H1 (cell line): ENCODE measurements around the gene OPCML. TPM values are rescaled to one million over a fixed set of nuclear protein-coding genes. Genes with fewer than 3 reads are reported as not detected.

Experiments
- CTCF ChIA-PET: fragments of 300-600 bp; sonication (Branson Sonifier 250); formaldehyde crosslinking; loops from one replicate; lab custom pipeline; 2021; ENCODE audit not compliant: partially characterized antibody; lab: Charles Lee
- POLR2A ChIA-PET: fragments of 300-600 bp; sonication (Branson Sonifier 250); formaldehyde crosslinking; loops from one replicate; lab custom pipeline; 2021; ENCODE audit warnings: inconsistent platforms; ENCODE audit not compliant: partially characterized antibody; lab: Charles Lee
- DNase-seq, 2 experiments: peaks; one replicate each; pipeline versions ENCODE4 v3.0.0 to v3.0.0-alpha.2; 2010 to 2022; ENCODE audit warnings: low spot score in 2 of 2, low read depth in 1 of 2, mixed read lengths in 1 of 2
- FAIRE-seq: peaks from 2 replicates; lab custom pipeline; 2011; peaks lifted over from hg19 to GRCh38; lab: Jason Lieb, UNC
- H2AFZ ChIP-seq: 2 replicates; pipeline ENCODE4 v1.8.1; 2012; ENCODE audit warnings: low read length, inconsistent platforms
- H2AK5ac ChIP-seq: 2 replicates; pipeline ENCODE4 v1.6.1; 2013; ENCODE audit warnings: low read depth, low read length
- H2BK120ac ChIP-seq: replicated peaks from 2 replicates; pipeline ENCODE3; 2013; ENCODE audit warnings: low read depth, low read length, inconsistent platforms
- H2BK12ac ChIP-seq: 2 replicates; pipeline ENCODE4 v1.6.1; 2013; ENCODE audit warnings: low read depth, low read length
- H2BK15ac ChIP-seq: 2 replicates; pipeline ENCODE4 v1.6.1; 2013; ENCODE audit warnings: low read length
- H2BK20ac ChIP-seq: 2 replicates; pipeline ENCODE4 v1.6.1; 2013; ENCODE audit warnings: low read length
- H2BK5ac ChIP-seq: 2 replicates; pipeline ENCODE4 v1.6.1; 2013; ENCODE audit warnings: low read depth, low read length
- H3K14ac ChIP-seq: 2 replicates; pipeline ENCODE4 v1.6.1; 2013; ENCODE audit warnings: inconsistent platforms; ENCODE audit not compliant: insufficient read length
- H3K18ac ChIP-seq: 2 replicates; pipeline ENCODE4 v1.6.1; 2013; ENCODE audit warnings: low read length; ENCODE audit errors: extremely low read depth
- H3K23ac ChIP-seq: 2 replicates; pipeline ENCODE4 v1.6.1; 2013; ENCODE audit warnings: inconsistent platforms; ENCODE audit not compliant: insufficient read length
- H3K23me2 ChIP-seq: 2 replicates; pipeline ENCODE4 v1.6.1; 2013; ENCODE audit warnings: low read depth, low read length
- H3K27ac ChIP-seq: 2 replicates; pipeline ENCODE4 v1.6.1; 2011; ENCODE audit warnings: low read depth, low read length, inconsistent platforms
- H3K27me3 ChIP-seq, 4 experiments: replicated peaks in 1 of 4; 1 replicate in 1 of 4; 2 replicates in 3 of 4; pipeline versions ENCODE4 v1.6.1 to v1.8.1; 2011 to 2013; ENCODE audit warnings: low read length in 3 of 4, mild to moderate bottlenecking in 3 of 4, inconsistent platforms in 2 of 4, mixed read lengths in 2 of 4, moderate library complexity in 1 of 4; ENCODE audit not compliant: control insufficient read depth in 3 of 4, insufficient read depth in 3 of 4; ENCODE audit errors: extremely low read depth in 1 of 4
- H3K36me3 ChIP-seq, 4 experiments: 2 replicates each; pipeline versions ENCODE4 v1.6.1 to v1.8.1; 2011 to 2013; ENCODE audit warnings: mild to moderate bottlenecking in 4 of 4, low read length in 3 of 4, moderate library complexity in 2 of 4, control low read depth in 1 of 4, inconsistent platforms in 1 of 4; ENCODE audit not compliant: insufficient read depth in 4 of 4, control insufficient read depth in 2 of 4
- H3K4ac ChIP-seq: replicated peaks from 2 replicates; pipeline ENCODE3; 2013; ENCODE audit warnings: low read length, low read depth, mixed read lengths, inconsistent platforms; ENCODE audit not compliant: insufficient read length
- H3K4me1 ChIP-seq, 4 experiments: replicated peaks in 1 of 4; 1 replicate in 1 of 4; 2 replicates in 3 of 4; pipeline versions ENCODE4 v1.6.1 to v1.8.1; 2011 to 2013; ENCODE audit warnings: low read length in 3 of 4, inconsistent platforms in 2 of 4, mixed read lengths in 1 of 4; ENCODE audit not compliant: insufficient read depth in 4 of 4, control insufficient read depth in 3 of 4
- H3K4me2 ChIP-seq, 2 experiments: 2 replicates each; pipeline versions ENCODE4 v1.6.1 to v1.8.1; 2011 to 2013; ENCODE audit warnings: low read depth in 2 of 2, low read length in 2 of 2, control low read depth in 1 of 2, inconsistent platforms in 1 of 2, mild to moderate bottlenecking in 1 of 2; ENCODE audit not compliant: insufficient read depth in 1 of 2
- H3K4me3 ChIP-seq, 4 experiments: fragments of 200-600, 300-600 bp in 1 of 4; sonication (generic), shearing (Covaris generic), sonication (Bioruptor Twin) in 1 of 4; 2 replicates each; pipeline versions ENCODE4 v1.5.1 to v1.8.1; 2011 to 2016; ENCODE audit warnings: low read length in 4 of 4, low read depth in 3 of 4, control low read depth in 2 of 4, inconsistent platforms in 2 of 4, mild to moderate bottlenecking in 2 of 4, mixed read lengths in 1 of 4, moderate library complexity in 1 of 4; ENCODE audit not compliant: insufficient read depth in 2 of 4; ENCODE audit errors: extremely low read depth in 1 of 4
- H3K56ac ChIP-seq: replicated peaks from 2 replicates; pipeline ENCODE3; 2013; ENCODE audit warnings: low read depth, mild to moderate bottlenecking, mixed read lengths, low read length, inconsistent platforms; ENCODE audit not compliant: insufficient read length
- H3K79me1 ChIP-seq: 2 replicates; pipeline ENCODE4 v1.6.1; 2013; ENCODE audit warnings: low read depth, low read length, control low read depth
- H3K79me2 ChIP-seq, 2 experiments: 2 replicates each; pipeline versions ENCODE4 v1.6.1 to v1.8.1; 2012 to 2013; ENCODE audit warnings: low read length in 2 of 2, mild to moderate bottlenecking in 2 of 2, inconsistent platforms in 1 of 2; ENCODE audit not compliant: insufficient read depth in 2 of 2, control insufficient read depth in 1 of 2
- H3K9ac ChIP-seq, 4 experiments: replicated peaks in 1 of 4; 1 replicate in 1 of 4; 2 replicates in 3 of 4; pipeline versions ENCODE4 v1.6.1 to v1.8.1; 2011 to 2013; ENCODE audit warnings: low read depth in 3 of 4, low read length in 3 of 4, control low read depth in 2 of 4, mild to moderate bottlenecking in 2 of 4, moderate library complexity in 2 of 4, inconsistent platforms in 1 of 4; ENCODE audit errors: extremely low read depth in 1 of 4
- H3K9me3 ChIP-seq, 2 experiments: 2 replicates each; pipeline versions ENCODE4 v1.6.1 to v1.8.1; 2012 to 2013; ENCODE audit warnings: mild to moderate bottlenecking in 2 of 2, moderate library complexity in 2 of 2, control low read depth in 1 of 2, inconsistent platforms in 1 of 2, low read depth in 1 of 2, low read length in 1 of 2, mixed read lengths in 1 of 2; ENCODE audit not compliant: insufficient read depth in 2 of 2
- H4K20me1 ChIP-seq, 2 experiments: replicated peaks in 1 of 2; 2 replicates each; pipeline versions ENCODE3 to v1.8.1; 2011 to 2013; ENCODE audit warnings: inconsistent platforms in 2 of 2, low read length in 2 of 2, mild to moderate bottlenecking in 1 of 2; ENCODE audit not compliant: insufficient read depth in 2 of 2, control insufficient read depth in 1 of 2
- H4K5ac ChIP-seq: 2 replicates; pipeline ENCODE4 v1.6.1; 2013; ENCODE audit warnings: low read length, low read depth, mixed read lengths, inconsistent platforms; ENCODE audit not compliant: insufficient read length
- H4K8ac ChIP-seq: 2 replicates; pipeline ENCODE4 v1.8.0; 2013; ENCODE audit warnings: mild to moderate bottlenecking, moderate library complexity, low read length, inconsistent platforms; ENCODE audit not compliant: insufficient read depth; ENCODE audit errors: extremely low read depth
- H4K91ac ChIP-seq: replicated peaks from 2 replicates; pipeline ENCODE3; 2013; ENCODE audit warnings: low read length, mixed read lengths, inconsistent platforms; ENCODE audit not compliant: insufficient read length
- CTCF ChIP-seq, 3 experiments: IDR thresholded peaks; 1 replicate in 2 of 3; 2 replicates in 1 of 3; pipeline versions ENCODE4 v1.5.1 to v1.6.1; 2011; ENCODE audit warnings: low read length in 3 of 3, mild to moderate bottlenecking in 3 of 3, inconsistent platforms in 2 of 3, low read depth in 1 of 3, moderate library complexity in 1 of 3; ENCODE audit not compliant: insufficient read depth in 1 of 3; ENCODE audit errors: control extremely low read depth in 1 of 3
- RAD21 ChIP-seq, 2 experiments: IDR thresholded peaks in 1 of 2; conservative IDR thresholded peaks in 1 of 2; 2 replicates each; pipeline ENCODE4 v1.6.1; 2011; ENCODE audit warnings: low read depth in 2 of 2, low read length in 2 of 2, improper control_type of control experiment in 1 of 2, inconsistent platforms in 1 of 2, mild to moderate bottlenecking in 1 of 2, moderate library complexity in 1 of 2
- SIN3A ChIP-seq, 2 experiments: IDR thresholded peaks in 1 of 2; conservative IDR thresholded peaks in 1 of 2; 2 replicates each; pipeline ENCODE4 v1.6.1; 2011 to 2012; ENCODE audit warnings: low read length in 2 of 2, improper control_type of control experiment in 1 of 2, low read depth in 1 of 2, mild to moderate bottlenecking in 1 of 2
- TAF7 ChIP-seq: optimal IDR thresholded peaks from 2 replicates; pipeline ENCODE3; 2011; ENCODE audit warnings: low read depth, mild to moderate bottlenecking, inconsistent platforms, low read length, moderate library complexity, borderline replicate concordance
- WGBS, 2 experiments: shearing (Covaris generic) in 1 of 2; methylation state at CpG; one replicate each; pipeline versions ENCODE4 v1.1.6 to v1.1.7; 2013 to 2015; ENCODE audit warnings: low lambda C conversion rate in 2 of 2, mixed read lengths in 2 of 2, inconsistent platforms in 1 of 2, low coverage in 1 of 2, missing lambda C conversion rate in 1 of 2; ENCODE audit not compliant: insufficient replicate concordance in 2 of 2, insufficient coverage in 1 of 2, insufficient read length in 1 of 2; ENCODE audit errors: extremely low coverage in 1 of 2, missing lambda C conversion rate in 1 of 2; 5-methylcytosine and 5-hydroxymethylcytosine counted together
- polyA plus RNA-seq, 7 experiments: library from polyadenylated mRNA; depleted of rRNA in 3 of 7; stranded (reverse) in 5 of 7; unstranded in 2 of 7; fragments of >200 nt in 5 of 7; fragments of 200-250 nt in 2 of 7; gene quantifications; 1 replicate in 5 of 7; 2 replicates in 1 of 7; 4 replicates in 1 of 7; pipeline versions ENCODE4 v1.2.1 to v1.2.3, GENCODE V29; 2011 to 2013; ENCODE audit warnings: missing spikeins in 2 of 7, mixed read lengths in 2 of 7
- total RNA-seq: library from RNA; stranded (reverse); fragmentation: NEBNext Ultra II Directional; extraction: Animal tissue kit (Norgen Biotek cat#: 25700); gene quantifications from 2 replicates; pipeline ENCODE4 v1.2.1, GENCODE V29; 2021
- TF ChIP-seq, protein P1 (sequence below): IDR thresholded peaks from 2 replicates; pipeline ENCODE4 v1.6.1; 2011; ENCODE audit warnings: low read length, improper control_type of control experiment

OPCML gene
- total and polyA plus RNA-seq, 2 of the 8 experiments (the other 6 are each of a cell fraction or from before 2014, with no cell fraction given): 2.3 to 3.1 TPM

- no peak for FAIRE-seq
These were observed 1008.4 kb downstream of the OPCML start for GRCh38 chr11:132523929-132524328.

More at GRCh38 chr11:132523929-132524328, 1008.4 kb downstream of the OPCML start:
- H2AK5ac ChIP-seq: no peak overlapping the region
- WGBS, 2 experiments: 90% methylated on average over 4 of the region's 4 CpGs; no CpG with 5 or more reads in 1 of the 2 experiments
- TF ChIP-seq, protein P1, sequence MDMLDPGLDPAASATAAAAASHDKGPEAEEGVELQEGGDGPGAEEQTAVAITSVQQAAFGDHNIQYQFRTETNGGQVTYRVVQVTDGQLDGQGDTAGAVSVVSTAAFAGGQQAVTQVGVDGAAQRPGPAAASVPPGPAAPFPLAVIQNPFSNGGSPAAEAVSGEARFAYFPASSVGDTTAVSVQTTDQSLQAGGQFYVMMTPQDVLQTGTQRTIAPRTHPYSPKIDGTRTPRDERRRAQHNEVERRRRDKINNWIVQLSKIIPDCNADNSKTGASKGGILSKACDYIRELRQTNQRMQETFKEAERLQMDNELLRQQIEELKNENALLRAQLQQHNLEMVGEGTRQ: no peak
- no peak for TF ChIP-seq SIN3A (conservative IDR thresholded peaks at IDR 0.05 in 1 of 2, IDR thresholded peaks at IDR 0.05 in 1 of 2; ENCODE audit: low read depth in 1 of 2, low read length in 2 of 2)
- TF ChIP-seq CTCF (IDR thresholded peaks at IDR 0.05; ENCODE audit: control extremely low read depth in 1 of 3, insufficient read depth in 1 of 3, low read depth in 1 of 3, low read length in 3 of 3): peak in 2 of 3 experiments; percentile 31 to 32; a peak in 2 of 4 replicates
- TF ChIP-seq RAD21 (IDR thresholded peaks at IDR 0.05 in 1 of 2, conservative IDR thresholded peaks at IDR 0.05 in 1 of 2; ENCODE audit: low read depth in 2 of 2, low read length in 2 of 2): peak; percentile 15 to 24; a peak in 3 of 4 replicates
- no peak for TF ChIP-seq TAF7
- TF ChIP-seq, all 59 proteins: peak for 2
- Histone ChIP-seq H4K5ac (no peak overlapping the region), H3K4me2 (no peak overlapping the region), H3K23ac (no peak overlapping the region), H3K9me3 (no peaks in the 10 kb centered on the region), H3K36me3 (no peaks in the 10 kb centered on the region), H3K56ac (no peak overlapping the region), H2BK120ac (no peak overlapping the region), H4K91ac (no peak overlapping the region), H3K79me2 (no peaks in the 10 kb centered on the region), H2BK12ac (no peak overlapping the region), H3K4ac (no peak overlapping the region), H3K18ac (no peak overlapping the region), H3K4me3 (no peak overlapping the region), H2AFZ (no peak overlapping the region), H3K27ac (no peak overlapping the region), H2BK20ac (no peak overlapping the region), H3K79me1 (no peaks in the 10 kb centered on the region), H4K8ac (no peak overlapping the region), H4K20me1 (no peaks in the 10 kb centered on the region), H3K27me3 (no peaks in the 10 kb centered on the region), H3K23me2 (no peaks in the 10 kb centered on the region), H3K14ac (no peak overlapping the region), H2BK15ac (no peak overlapping the region), H3K4me1 (no peaks in the 10 kb centered on the region), H2BK5ac (no peak overlapping the region), H3K9ac (no peak overlapping the region)
- ChIA-PET CTCF (interaction anchor here (0.7 to 1.9 kb wide), 5 partner anchors 8 to 418 kb away, joined by 3 to 8 read pairs (median 3); no protein-coding TSS in a partner anchor), POLR2A (interaction anchor here (0.6 kb wide), 1 partner anchor 917 kb away, joined by 3 read pairs; no protein-coding TSS in a partner anchor)
- no peak for DNase-seq
